ENCODE measurements around the gene RBP4. TPM values are rescaled to one million over a fixed set of nuclear protein-coding genes. Genes with fewer than 3 reads are reported as not detected.

Gene RBP4
- total RNA-seq: 10 to 100 TPM in 4 of 6 donors, 1 to 10 TPM in 2; 7.4 to 29.7 (median 12.8) TPM
- 100 to 1,000 TPM in 1 of 2 donors, 10 to 100 TPM in 1; 31.5 to 186 TPM for polyA plus RNA-seq

- TF ChIP-seq, protein P1, sequence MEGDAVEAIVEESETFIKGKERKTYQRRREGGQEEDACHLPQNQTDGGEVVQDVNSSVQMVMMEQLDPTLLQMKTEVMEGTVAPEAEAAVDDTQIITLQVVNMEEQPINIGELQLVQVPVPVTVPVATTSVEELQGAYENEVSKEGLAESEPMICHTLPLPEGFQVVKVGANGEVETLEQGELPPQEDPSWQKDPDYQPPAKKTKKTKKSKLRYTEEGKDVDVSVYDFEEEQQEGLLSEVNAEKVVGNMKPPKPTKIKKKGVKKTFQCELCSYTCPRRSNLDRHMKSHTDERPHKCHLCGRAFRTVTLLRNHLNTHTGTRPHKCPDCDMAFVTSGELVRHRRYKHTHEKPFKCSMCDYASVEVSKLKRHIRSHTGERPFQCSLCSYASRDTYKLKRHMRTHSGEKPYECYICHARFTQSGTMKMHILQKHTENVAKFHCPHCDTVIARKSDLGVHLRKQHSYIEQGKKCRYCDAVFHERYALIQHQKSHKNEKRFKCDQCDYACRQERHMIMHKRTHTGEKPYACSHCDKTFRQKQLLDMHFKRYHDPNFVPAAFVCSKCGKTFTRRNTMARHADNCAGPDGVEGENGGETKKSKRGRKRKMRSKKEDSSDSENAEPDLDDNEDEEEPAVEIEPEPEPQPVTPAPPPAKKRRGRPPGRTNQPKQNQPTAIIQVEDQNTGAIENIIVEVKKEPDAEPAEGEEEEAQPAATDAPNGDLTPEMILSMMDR (IDR thresholded peaks at IDR 0.05): no peak
- Histone ChIP-seq H3K27me3 (peaks cover 0 to 9% (median 4%) of the 10 kb centered on the region in 4 donors), H3K9me3 (no peaks in the 10 kb centered on the region), H3K4me1 (peaks cover 0 to 5% (median 0%) of the 10 kb centered on the region in 3 donors), H3K36me3 (no peaks in the 10 kb centered on the region), H3K4me3 (peak within 1 kb of the TSS; percentile 13 to 44 (median 24)), H3K27ac (no peak within 1 kb of the TSS)
- WGBS, 2 donors: 1% methylated on average over 60 to 63 of the region's 63 CpGs
- peak in 4 of 6 donors; percentile 29 to 74 (median 48) for DNase-seq
- intact Hi-C loops (cut with DNase I): no loop called here
- FAIRE-seq: no peak
- peak; percentile 47 to 78 (median 62) for ATAC-seq
Observed at GRCh38 chr10:93601146-93601773, at the start of gene RBP4. RBP4 (minus strand) TSS chr10:93601235; CDS start chr10:93601028, 207 bp downstream.

- Histone ChIP-seq H3K4me3 (no peak overlapping the region), H3K27ac (no peak overlapping the region), H3K36me3 (no peaks in the 10 kb centered on the region), H3K9me3 (no peaks in the 10 kb centered on the region), H3K4me1 (no peaks in the 10 kb centered on the region), H3K27me3 (no peaks in the 10 kb centered on the region)
- ATAC-seq (no peak), DNase-seq (no peak), FAIRE-seq (no peak)
- intact Hi-C loops (cut with DNase I): no loop called here
- TF ChIP-seq, protein P1 (IDR thresholded peaks at IDR 0.05): no peak
- WGBS, 2 donors: 80 to 84% methylated on average over 7 of the region's 7 CpGs
Observed at GRCh38 chr10:93639791-93640190, 38.8 kb upstream of the RBP4 start.

DNA sequence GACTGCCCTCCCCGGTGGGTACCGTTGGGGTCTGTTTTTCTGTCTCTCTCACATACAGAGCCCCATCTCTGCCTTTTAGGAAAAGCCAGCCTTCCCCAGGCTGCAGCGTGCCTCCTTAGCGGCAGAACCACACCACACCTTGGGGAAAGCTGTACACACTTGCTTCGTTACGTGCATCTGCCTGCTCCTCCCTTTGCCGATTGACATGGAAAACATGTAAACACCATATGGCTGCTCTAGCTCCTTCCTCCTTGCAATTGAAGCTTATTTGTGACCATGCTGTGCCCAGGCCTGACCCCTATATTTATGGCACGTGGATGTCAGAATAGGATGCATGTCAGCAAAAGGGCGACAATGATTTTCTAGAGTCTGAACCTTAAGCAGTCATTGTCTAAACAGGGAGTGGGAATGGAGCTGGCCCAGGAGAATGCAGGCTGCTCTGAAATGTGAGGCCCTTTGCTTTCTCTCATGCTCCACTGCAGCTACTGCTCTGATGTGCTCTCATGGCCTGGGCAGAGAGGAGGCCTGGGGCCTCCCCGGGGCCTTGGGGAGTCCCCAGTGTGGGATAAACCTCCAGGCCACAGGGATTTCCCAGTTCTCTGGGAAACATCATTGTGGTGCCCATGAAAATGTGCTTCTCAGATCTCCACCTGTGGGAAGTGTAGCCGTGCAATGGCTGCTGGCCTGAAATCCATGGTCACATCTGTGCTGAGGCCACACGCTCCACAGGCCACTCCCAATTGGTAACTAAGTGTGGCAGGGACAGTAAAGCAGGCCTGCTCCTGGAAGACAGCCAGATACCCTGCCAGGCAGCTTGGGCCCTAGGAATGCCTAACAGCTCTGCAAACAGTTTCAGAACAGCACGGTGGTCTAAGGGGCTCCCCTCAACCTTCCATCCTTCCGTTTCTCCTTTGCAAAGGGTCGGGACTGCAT, 29.9 kb upstream of the RBP4 start:
- no peaks in the 10 kb centered on the region for H3K36me3 ChIP-seq
- H3K4me3 ChIP-seq: no peak overlapping the region
- H3K27ac ChIP-seq: no peak overlapping the region
- H3K4me1 ChIP-seq: no peaks in the 10 kb centered on the region
- FAIRE-seq (no peak), DNase-seq (peak in 2 of 6 donors; percentile 13 to 41), ATAC-seq (no peak)
- H3K9me3 ChIP-seq: no peaks in the 10 kb centered on the region
- H3K27me3 ChIP-seq: no peaks in the 10 kb centered on the region
- TF ChIP-seq, protein P1 (IDR thresholded peaks at IDR 0.05): no peak
- 71 to 76% methylated on average over 15 of the region's 15 CpGs for WGBS, 2 donors
- intact Hi-C loops (cut with DNase I): no loop called here

GRCh38 chr10:93629647-93630305, 28.7 kb upstream of the RBP4 start:
- no peaks in the 10 kb centered on the region for H3K4me1 ChIP-seq
- no peak overlapping the region for H3K4me3 ChIP-seq
- H3K27ac ChIP-seq: no peak overlapping the region
- TF ChIP-seq, protein P1 (IDR thresholded peaks at IDR 0.05): no peak
- no peaks in the 10 kb centered on the region for H3K9me3 ChIP-seq
- FAIRE-seq (no peak), DNase-seq (no peak), ATAC-seq (no peak)
- WGBS, 2 donors: 55 to 61% methylated on average over 7 of the region's 7 CpGs
- H3K27me3 ChIP-seq: no peaks in the 10 kb centered on the region
- intact Hi-C loops (cut with DNase I): no loop called here
- no peaks in the 10 kb centered on the region for H3K36me3 ChIP-seq
